Esophagus muscularis mucosa (tissue), 4 donors: ENCODE results near the gene FBXL7. TPM values are rescaled to one million over a fixed set of nuclear protein-coding genes. Genes with fewer than 3 reads are reported as not detected.

ENCODE experiments used
- DNase-seq: peaks from one replicate; pipeline ENCODE4 v3.0.0-alpha.2; 2017; ENCODE audit errors: extremely low spot score
- H3K27ac ChIP-seq, 4 donors: fragments of 200-600 bp; sonication (generic); replicated peaks in 1 of 4; 1 replicate in 3 of 4; 2 replicates in 1 of 4; pipeline ENCODE4 v1.5.1; 2016 to 2019; ENCODE audit warnings: mild to moderate bottlenecking in 1 of 4
- H3K27me3 ChIP-seq, 4 donors: fragments of 200-600 bp; sonication (generic); one replicate each; pipeline versions ENCODE4 v1.5.1 to v1.6.0; 2016 to 2019
- H3K36me3 ChIP-seq, 4 donors: fragments of 200-600 bp; sonication (generic); one replicate each; pipeline ENCODE4 v1.5.1; 2016 to 2019
- H3K4me1 ChIP-seq, 4 donors: fragments of 200-600 bp; sonication (generic); one replicate each; pipeline ENCODE4 v1.5.1; 2016 to 2019
- H3K4me3 ChIP-seq, 4 donors: fragments of 200-600 bp; sonication (generic); 1 replicate in 2 of 4; 2 replicates in 2 of 4; pipeline ENCODE4 v1.5.1; 2016 to 2019; ENCODE audit warnings: mild to moderate bottlenecking in 4 of 4, moderate library complexity in 1 of 4
- H3K9me3 ChIP-seq, 4 donors: fragments of 200-600 bp; sonication (generic); 1 replicate in 3 of 4; 2 replicates in 1 of 4; pipeline ENCODE4 v1.5.1; 2016 to 2019
- CTCF ChIP-seq, 3 experiments: fragments of 200-600 bp in 2 of 3; fragments of 450-650 bp in 1 of 3; sonication (generic) in 2 of 3; IDR thresholded peaks; one replicate each; pipeline ENCODE4 v1.5.1; 2017 to 2019; ENCODE audit warnings: antibody characterized with exemption in 3 of 3, mild to moderate bottlenecking in 2 of 3, moderate library complexity in 1 of 3
- EP300 ChIP-seq: sonication (generic); formaldehyde crosslinking; IDR thresholded peaks from one replicate; pipeline ENCODE4 v1.6.1; 2017; ENCODE audit warnings: antibody characterized with exemption
- POLR2A ChIP-seq: fragments of 450-650 bp; IDR thresholded peaks from one replicate; pipeline ENCODE4 v1.6.1; 2017; ENCODE audit warnings: antibody characterized with exemption, moderate library complexity, mild to moderate bottlenecking, low read depth
- POLR2AphosphoS5 ChIP-seq, 2 donors: sonication (generic); formaldehyde crosslinking; IDR thresholded peaks; one replicate each; pipeline ENCODE4 v1.6.1; 2017; ENCODE audit warnings: antibody characterized with exemption in 2 of 2
- WGBS: methylation state at CpG from one replicate; pipeline ENCODE4 v1.1.5; 2018; 5-methylcytosine and 5-hydroxymethylcytosine counted together
- intact Hi-C: fragments of 100-400 bp; cut with DNase I; formaldehyde crosslinking; loops from one replicate; pipeline ENCODE4 v1.15.1; 2023
- total RNA-seq, 4 donors: library from RNA; depleted of rRNA; stranded (reverse); fragments of >200 nt; gene quantifications; one replicate each; pipeline versions ENCODE4 v1.1.0 to v1.2.1, GENCODE V29; 2016

Gene FBXL7
- total RNA-seq, 4 donors from 2014 or later = 25.7 to 37.7 (median 27.6) TPM

DNA sequence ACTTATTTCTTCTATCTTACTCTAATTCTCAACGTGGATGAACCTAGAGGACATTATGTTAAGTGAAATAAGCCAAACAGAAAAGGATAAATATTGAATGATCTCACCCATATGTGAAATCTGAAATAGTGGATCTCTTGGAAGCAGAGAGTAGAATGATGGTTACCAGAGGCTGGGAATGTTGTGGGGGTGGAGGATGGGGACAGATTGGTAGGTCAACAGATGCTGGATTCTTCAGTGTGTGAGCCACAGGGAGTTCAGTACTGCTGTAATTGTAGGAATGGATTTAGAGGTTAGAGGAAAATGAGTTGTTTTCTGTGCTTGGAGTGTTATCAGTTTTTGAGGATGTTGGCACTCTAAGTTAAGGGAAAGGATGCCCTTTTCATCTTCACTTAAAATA lies 190.6 kb downstream of the FBXL7 start:
- Histone ChIP-seq H3K4me1 (peaks cover 22 to 46% (median 28%) of the 10 kb centered on the region in 4 donors), H3K27me3 (no peaks in the 10 kb centered on the region), H3K4me3 (no peak overlapping the region), H3K9me3 (no peaks in the 10 kb centered on the region), H3K36me3 (no peaks in the 10 kb centered on the region), H3K27ac (no peak overlapping the region)
- TF ChIP-seq POLR2A (no peak), CTCF (IDR thresholded peaks at IDR 0.05) (no peak), EP300 (no peak), POLR2AphosphoS5 (IDR thresholded peaks at IDR 0.05) (no peak)
- DNase-seq = no peak
- intact Hi-C loops = no loop called here
- 55% methylated on average over 1 of the region's 1 CpG for WGBS

- TF ChIP-seq CTCF (IDR thresholded peaks at IDR 0.05) = no peak
- no peak for TF ChIP-seq EP300
- TF ChIP-seq POLR2AphosphoS5 (IDR thresholded peaks at IDR 0.05) = no peak
- TF ChIP-seq POLR2A = no peak
- Histone ChIP-seq H3K4me1 (peaks cover 22 to 36% (median 24%) of the 10 kb centered on the region in 4 donors), H3K4me3 (no peak overlapping the region), H3K27me3 (no peaks in the 10 kb centered on the region), H3K36me3 (no peaks in the 10 kb centered on the region), H3K9me3 (no peaks in the 10 kb centered on the region), H3K27ac (no peak overlapping the region)
- DNase-seq = no peak
- intact Hi-C loops = no loop called here
- WGBS = 81% methylated on average over 5 of the region's 5 CpGs
Observed at GRCh38 chr5:15691521-15691920, 191.5 kb downstream of the FBXL7 start.

DNA sequence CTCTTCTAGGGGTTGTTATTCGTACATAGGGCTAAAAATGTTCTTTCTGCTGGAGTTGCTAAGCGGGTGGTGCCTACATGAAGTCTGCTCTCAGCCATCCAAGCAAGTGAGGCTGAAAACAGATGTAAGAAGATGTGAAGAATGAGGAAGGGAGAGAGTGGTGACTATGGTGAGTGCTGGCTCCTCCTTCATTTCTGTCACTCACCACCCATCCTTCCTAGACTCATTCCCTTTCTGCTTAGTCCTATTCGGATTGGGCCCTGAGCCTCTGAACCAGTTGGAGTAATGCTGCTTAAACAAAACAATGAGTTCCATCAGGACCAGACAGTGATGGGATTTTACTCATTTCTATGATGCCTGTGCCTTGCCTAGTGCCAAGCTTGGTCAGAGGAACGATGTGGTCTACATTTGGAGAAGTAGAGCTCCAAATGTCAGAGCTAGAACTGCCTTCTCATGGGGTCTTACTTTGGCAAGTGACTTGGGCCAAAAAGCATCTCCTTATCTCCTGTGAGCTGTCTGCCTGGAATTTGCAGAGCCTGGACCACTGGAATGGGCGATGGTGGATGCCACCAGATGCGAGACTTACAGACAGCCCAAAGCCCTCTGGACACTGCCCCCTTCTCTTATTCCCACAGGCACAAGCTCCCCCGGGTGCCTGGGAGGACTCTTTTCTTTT lies 192.9 kb downstream of the FBXL7 start:
- intact Hi-C loops = no loop called here
- Histone ChIP-seq H3K27ac (no peak overlapping the region), H3K9me3 (no peaks in the 10 kb centered on the region), H3K4me3 (no peak overlapping the region), H3K27me3 (no peaks in the 10 kb centered on the region), H3K4me1 (peaks cover 22 to 35% (median 24%) of the 10 kb centered on the region in 4 donors), H3K36me3 (no peaks in the 10 kb centered on the region)
- no peak for TF ChIP-seq CTCF (IDR thresholded peaks at IDR 0.05)
- no peak for TF ChIP-seq POLR2AphosphoS5 (IDR thresholded peaks at IDR 0.05)
- TF ChIP-seq EP300 = no peak
- TF ChIP-seq POLR2A = no peak
- WGBS = 74% methylated on average over 7 of the region's 7 CpGs
- no peak for DNase-seq

DNA sequence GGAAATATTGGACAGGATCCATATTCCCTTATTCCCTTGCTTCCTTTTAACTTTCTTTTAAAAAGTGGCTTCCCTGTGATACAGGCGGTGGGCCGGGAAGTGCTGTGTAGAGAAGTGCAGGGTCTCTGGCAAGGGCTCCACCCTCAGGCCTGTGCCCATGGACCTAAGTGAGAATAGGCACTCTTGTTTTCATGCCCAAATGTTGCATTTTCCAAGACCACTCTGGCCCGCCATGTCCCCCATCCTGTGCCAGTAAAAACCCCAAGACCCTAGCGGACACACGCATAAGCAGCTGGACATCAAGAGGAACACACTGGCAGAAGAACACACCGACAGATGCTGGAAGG lies 193.4 kb downstream of the FBXL7 start:
- Histone ChIP-seq H3K27ac (no peak overlapping the region), H3K4me3 (no peak overlapping the region), H3K27me3 (no peaks in the 10 kb centered on the region), H3K4me1 (peaks cover 23 to 35% (median 25%) of the 10 kb centered on the region in 4 donors), H3K36me3 (no peaks in the 10 kb centered on the region), H3K9me3 (no peaks in the 10 kb centered on the region)
- DNase-seq = no peak
- TF ChIP-seq POLR2AphosphoS5 (IDR thresholded peaks at IDR 0.05) (no peak), EP300 (no peak), POLR2A (no peak), CTCF (IDR thresholded peaks at IDR 0.05) (no peak)
- 99% methylated on average over 6 of the region's 6 CpGs for WGBS
- intact Hi-C loops = no loop called here

- no peaks in the 10 kb centered on the region for H3K27me3 ChIP-seq
- H3K36me3 ChIP-seq = no peaks in the 10 kb centered on the region
- WGBS = 92% methylated on average over 6 of the region's 6 CpGs
- no peaks in the 10 kb centered on the region for H3K9me3 ChIP-seq
- no peak for DNase-seq
- TF ChIP-seq EP300 (no peak), POLR2AphosphoS5 (IDR thresholded peaks at IDR 0.05) (no peak), POLR2A (no peak), CTCF (IDR thresholded peaks at IDR 0.05) (no peak)
- intact Hi-C loops = no loop called here
- peak overlapping the region in 1 of 4 donors; percentile 9 for H3K27ac ChIP-seq
- no peak overlapping the region for H3K4me3 ChIP-seq
- peaks cover 23 to 35% (median 27%) of the 10 kb centered on the region in 4 donors for H3K4me1 ChIP-seq
Observed at GRCh38 chr5:15693933-15694332, 194.0 kb downstream of the FBXL7 start.
